Measurements from ENCODE around the gene LIMCH1. TPM values are rescaled to one million over a fixed set of nuclear protein-coding genes. Genes with fewer than 3 reads are reported as not detected.

The LIMCH1 gene
- total RNA-seq, 3 donors from 2014 or later (not counting 1 experiment from before 2014, with no cell fraction given): 0.05 TPM; not detected in 2

DNA sequence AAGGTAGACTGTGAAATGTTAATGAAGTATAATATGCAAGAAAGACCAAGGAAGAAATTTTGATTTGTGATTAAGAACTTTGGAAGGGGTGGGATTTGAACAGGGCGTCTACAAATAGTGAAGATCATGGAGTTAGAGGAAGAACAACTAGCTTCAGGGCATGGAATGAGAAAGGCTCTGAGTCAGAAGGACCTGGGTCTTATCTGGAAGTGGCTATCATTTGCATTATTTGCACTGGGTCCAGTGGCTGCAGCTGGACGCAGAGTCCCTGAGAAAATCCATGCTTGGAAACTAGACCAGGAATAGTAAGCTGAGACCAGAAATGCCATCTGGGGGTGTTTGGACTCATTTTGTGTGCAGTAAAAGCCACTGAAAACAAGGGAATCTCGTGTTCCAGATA is 4.3 kb upstream of the LIMCH1 start:
- no peak overlapping the region for H3K4me3 Mint-ChIP-seq
- WGBS (ENCODE audit: insufficient coverage): 81% methylated on average over 3 of the region's 3 CpGs
- H3K36me3 ChIP-seq (ENCODE audit: control insufficient read depth, insufficient read depth, low read length): no peaks in the 10 kb centered on the region
- H3K4me3 ChIP-seq (ENCODE audit: low read length): no peak overlapping the region
- no peak for TF ChIP-seq CTCF (IDR thresholded peaks at IDR 0.05)
- H3K27ac ChIP-seq (ENCODE audit: low read length): no peak overlapping the region
- no peak overlapping the region for H3K27ac Mint-ChIP-seq
- H3K4me1 Mint-ChIP-seq: no peaks in the 10 kb centered on the region
- intact Hi-C loops (cut with micrococcal nuclease): no loop called here
- no peaks in the 10 kb centered on the region for H3K9me3 ChIP-seq (ENCODE audit: control insufficient read depth, insufficient read depth, low read length)
- H3K36me3 Mint-ChIP-seq: no peaks in the 10 kb centered on the region
- no peaks in the 10 kb centered on the region for H3K27me3 Mint-ChIP-seq (ENCODE audit: low read depth in 2 of 2)
- ATAC-seq: no peak
- no peaks in the 10 kb centered on the region for H3K27me3 ChIP-seq (ENCODE audit: control insufficient read depth, insufficient read depth, low read length)
- H3K4me1 ChIP-seq (ENCODE audit: control insufficient read depth, insufficient read depth, low read length): no peaks in the 10 kb centered on the region
- H3K9me3 Mint-ChIP-seq: peaks cover 0 to 2% of the 10 kb centered on the region in 2 donors
- no peak for DNase-seq

- Mint-ChIP-seq H3K36me3 (no peaks in the 10 kb centered on the region), H3K9me3 (peaks cover 0 to 2% of the 10 kb centered on the region in 2 donors), H3K27me3 (ENCODE audit: low read depth in 2 of 2) (no peaks in the 10 kb centered on the region), H3K27ac (no peak overlapping the region), H3K4me1 (no peaks in the 10 kb centered on the region), H3K4me3 (no peak overlapping the region)
- Histone ChIP-seq H3K27ac (ENCODE audit: low read length) (no peak overlapping the region), H3K27me3 (ENCODE audit: control insufficient read depth, insufficient read depth, low read length) (no peaks in the 10 kb centered on the region), H3K4me1 (ENCODE audit: control insufficient read depth, insufficient read depth, low read length) (no peaks in the 10 kb centered on the region), H3K9me3 (ENCODE audit: control insufficient read depth, insufficient read depth, low read length) (no peaks in the 10 kb centered on the region), H3K4me3 (ENCODE audit: low read length) (no peak overlapping the region), H3K36me3 (ENCODE audit: control insufficient read depth, insufficient read depth, low read length) (no peaks in the 10 kb centered on the region)
- intact Hi-C loops (cut with micrococcal nuclease): no loop called here
- no peak for TF ChIP-seq CTCF (IDR thresholded peaks at IDR 0.05)
- no peak for ATAC-seq
- DNase-seq: no peak
Observed at GRCh38 chr4:41534404-41534803, 3.6 kb upstream of the LIMCH1 start.

GRCh38 chr4:41535911-41536371 is 2.0 kb upstream of the LIMCH1 start:
- H3K27ac ChIP-seq (ENCODE audit: low read length): no peak overlapping the region

More at GRCh38 chr4:41535911-41536371, 2.0 kb upstream of the LIMCH1 start:
- Mint-ChIP-seq H3K4me3 (no peak overlapping the region), H3K27ac (no peak overlapping the region), H3K36me3 (no peaks in the 10 kb centered on the region), H3K4me1 (no peaks in the 10 kb centered on the region), H3K27me3 (ENCODE audit: low read depth in 2 of 2) (no peaks in the 10 kb centered on the region), H3K9me3 (peaks cover 2 to 3% of the 10 kb centered on the region in 2 donors)
- DNase-seq (no peak), ATAC-seq (no peak)
- no peaks in the 10 kb centered on the region for H3K36me3 ChIP-seq (ENCODE audit: control insufficient read depth, insufficient read depth, low read length)
- H3K27me3 ChIP-seq (ENCODE audit: control insufficient read depth, insufficient read depth, low read length): no peaks in the 10 kb centered on the region
- intact Hi-C loops (cut with micrococcal nuclease): no loop called here
- WGBS (ENCODE audit: insufficient coverage): 25% methylated on average over 5 of the region's 6 CpGs
- no peaks in the 10 kb centered on the region for H3K9me3 ChIP-seq (ENCODE audit: control insufficient read depth, insufficient read depth, low read length)
- TF ChIP-seq CTCF (IDR thresholded peaks at IDR 0.05): no peak
- H3K4me3 ChIP-seq (ENCODE audit: low read length): no peak overlapping the region
- H3K4me1 ChIP-seq (ENCODE audit: control insufficient read depth, insufficient read depth, low read length): no peaks in the 10 kb centered on the region
